Activated CD8-positive, alpha-beta memory T cell treated with anti-CD3 and anti-CD28 coated beads for 36 hours (primary cell): ENCODE results near the gene USP4. TPM values are rescaled to one million over a fixed set of nuclear protein-coding genes. Genes with fewer than 3 reads are reported as not detected.
"Not testable (repeated sequence)": the region's sequence is repeated elsewhere in the genome, so short reads cannot be mapped to it uniquely, and the experiment has no call there.

Experiments
- CTCF ChIA-PET: fragments of 350-600 bp; sonication (Branson Sonifier 250); formaldehyde crosslinking; loops from one replicate; lab custom pipeline; 2021; ENCODE audit warnings: antibody characterized with exemption; lab: Charles Lee
- POLR2A ChIA-PET: fragments of 350-600 bp; sonication (Branson Sonifier 250); formaldehyde crosslinking; loops from one replicate; lab custom pipeline; 2021; ENCODE audit warnings: antibody characterized with exemption; lab: Charles Lee
- total RNA-seq, 2 experiments: library from RNA; stranded (reverse); gene quantifications; one replicate each; pipeline ENCODE4 v1.2.3, GENCODE V29; 2021

The USP4 gene
- total RNA-seq, 2 experiments from 2014 or later = 69.7 to 71.5 TPM

GRCh38 chr3:49269443-49270155, 70.3 kb downstream of the USP4 start:
- CTCF ChIA-PET = no interaction called here
- POLR2A ChIA-PET = no interaction called here

GRCh38 chr3:49266410-49267095, 73.3 kb downstream of the USP4 start:
- ChIA-PET POLR2A (interaction anchor here (0.5 kb wide), 1 partner anchor 196 kb away, joined by 3 read pairs; no protein-coding TSS in a partner anchor), CTCF (interaction anchor here (0.7 kb wide), 1 partner anchor 81 kb away, joined by 3 read pairs; no protein-coding TSS in a partner anchor)

- CTCF ChIA-PET = interaction anchor here (0.6 kb wide), 1 partner anchor 342 kb away, joined by 3 read pairs; no protein-coding TSS in a partner anchor
- POLR2A ChIA-PET = interaction anchor here (0.5 kb wide), 1 partner anchor 197 kb away, joined by 3 read pairs; no protein-coding TSS in a partner anchor
These were observed 74.0 kb downstream of the USP4 start for GRCh38 chr3:49265661-49266386.

- POLR2A ChIA-PET = interaction anchor here (0.6 kb wide), 1 partner anchor 207 kb away, joined by 3 read pairs; the partner anchor contains the start of gene DAG1
These were observed 76.5 kb downstream of the USP4 start for GRCh38 chr3:49263159-49263889.

GRCh38 chr3:49260806-49261324, 79.0 kb downstream of the USP4 start:
- POLR2A ChIA-PET = interaction anchor here (0.7 kb wide), 1 partner anchor 188 kb away, joined by 5 read pairs; no protein-coding TSS in a partner anchor
- CTCF ChIA-PET = no interaction called here

More at GRCh38 chr3:49263159-49263889, 76.5 kb downstream of the USP4 start:
- CTCF ChIA-PET = interaction anchor here (0.7 kb wide), 3 partner anchors 22 to 1353 kb away, joined by 3 to 6 read pairs (median 4); no protein-coding TSS in a partner anchor

- CTCF ChIA-PET = no interaction called here
- POLR2A ChIA-PET = no interaction called here
These were observed 82.7 kb downstream of the USP4 start for GRCh38 chr3:49257187-49257586.

- POLR2A ChIA-PET = no interaction called here
- CTCF ChIA-PET = interaction anchor here (0.7 kb wide), 1 partner anchor 333 kb away, joined by 4 read pairs; no protein-coding TSS in a partner anchor
These were observed 83.9 kb downstream of the USP4 start for GRCh38 chr3:49255718-49256511.

GRCh38 chr3:49255112-49255511, 84.7 kb downstream of the USP4 start:
- POLR2A ChIA-PET = no interaction called here
- CTCF ChIA-PET = interaction anchor here (0.7 kb wide), 1 partner anchor 334 kb away, joined by 4 read pairs; no protein-coding TSS in a partner anchor

GRCh38 chr3:49253512-49253911, 86.3 kb downstream of the USP4 start:
- POLR2A ChIA-PET = no interaction called here
- CTCF ChIA-PET = interaction anchor here (0.7 kb wide), 1 partner anchor 400 kb away, joined by 3 read pairs; no protein-coding TSS in a partner anchor

- ChIA-PET POLR2A (no interaction called here), CTCF (interaction anchor here (0.6 kb wide), 1 partner anchor 201 kb away, joined by 3 read pairs; no protein-coding TSS in a partner anchor)
These were observed 91.0 kb downstream of the USP4 start for GRCh38 chr3:49248840-49249227.

- POLR2A ChIA-PET = no interaction called here
- CTCF ChIA-PET = no interaction called here
These were observed 95.2 kb downstream of the USP4 start for GRCh38 chr3:49244581-49245205.

GRCh38 chr3:49240091-49240490, 99.8 kb downstream of the USP4 start:
- POLR2A ChIA-PET, CTCF ChIA-PET: not testable (repeated sequence)

- ChIA-PET POLR2A (no interaction called here), CTCF (interaction anchor here (0.6 kb wide), 2 partner anchors 69 to 1007 kb away, joined by 3 read pairs; no protein-coding TSS in a partner anchor)
These were observed 101.4 kb downstream of the USP4 start for GRCh38 chr3:49238274-49239127.

GRCh38 chr3:49237344-49237743, 102.5 kb downstream of the USP4 start:
- ChIA-PET POLR2A (no interaction called here), CTCF (no interaction called here)

GRCh38 chr3:49236226-49236625, 103.6 kb downstream of the USP4 start:
- ChIA-PET POLR2A (no interaction called here), CTCF (interaction anchor here (0.6 kb wide), 1 partner anchor 182 kb away, joined by 3 read pairs; no protein-coding TSS in a partner anchor)

- POLR2A ChIA-PET, CTCF ChIA-PET: not testable (repeated sequence)
These were observed 111.0 kb downstream of the USP4 start for GRCh38 chr3:49228817-49229216.
